Body of pancreas (tissue), 4 donors: ENCODE measurements around the gene ZNF839. TPM values are rescaled to one million over a fixed set of nuclear protein-coding genes. Genes with fewer than 3 reads are reported as not detected.

ENCODE experiments used
- ATAC-seq: fragments of 150-250 bp; one replicate; pipeline ENCODE4 v1.9.1; 2016
- DNase-seq, 4 donors: peaks; one replicate each; pipeline ENCODE4 v3.0.0-alpha.2; 2019
- H3K27ac ChIP-seq, 4 donors: fragments of 200-600 bp; sonication (generic); 1 replicate in 3 of 4; 2 replicates in 1 of 4; pipeline versions ENCODE4 v1.5.1 to v1.6.1; 2016 to 2019; ENCODE audit warnings: mild to moderate bottlenecking in 1 of 4, mixed read lengths in 1 of 4, moderate library complexity in 1 of 4
- H3K27me3 ChIP-seq, 2 donors: fragments of 200-600 bp; sonication (generic); one replicate each; pipeline ENCODE4 v1.6.0; 2016; ENCODE audit warnings: mild to moderate bottlenecking in 1 of 2
- H3K36me3 ChIP-seq, 2 donors: fragments of 200-600 bp; sonication (generic); replicated peaks in 1 of 2; 2 replicates each; pipeline ENCODE4 v1.5.1; 2016; ENCODE audit warnings: low read depth in 2 of 2; ENCODE audit not compliant: insufficient read depth in 1 of 2
- H3K4me1 ChIP-seq: fragments of 200-600 bp; sonication (generic); one replicate; pipeline ENCODE4 v1.6.0; 2016
- H3K4me3 ChIP-seq, 2 donors: fragments of 200-600 bp; sonication (generic); 1 replicate in 1 of 2; 2 replicates in 1 of 2; pipeline ENCODE4 v1.5.1; 2016 to 2019
- H3K9me3 ChIP-seq, 3 donors: fragments of 200-600 bp; sonication (generic); 1 replicate in 2 of 3; 2 replicates in 1 of 3; pipeline ENCODE4 v1.5.1; 2016
- CTCF ChIP-seq, 7 experiments: fragments of 450-650 bp in 4 of 7; fragments of 200-600 bp in 3 of 7; sonication (generic) in 3 of 7; IDR thresholded peaks; one replicate each; pipeline ENCODE4 v1.5.1; 2016 to 2019; ENCODE audit warnings: antibody characterized with exemption in 7 of 7
- POLR2A ChIP-seq, 3 donors: fragments of 450-650 bp; IDR thresholded peaks; one replicate each; pipeline ENCODE4 v1.6.1; 2016; ENCODE audit warnings: antibody characterized with exemption in 3 of 3, mild to moderate bottlenecking in 2 of 3
- WGBS, 2 donors: methylation state at CpG; one replicate each; pipeline ENCODE4 v1.1.5; 2017; 5-methylcytosine and 5-hydroxymethylcytosine counted together
- intact Hi-C: fragments of 100-400 bp; cut with DNase I; formaldehyde crosslinking; loops from one replicate; pipeline ENCODE4 v1.15.1; 2023
- total RNA-seq, 2 donors: library from RNA; depleted of rRNA; stranded (reverse); fragments of >200 nt; gene quantifications; one replicate each; pipeline ENCODE4 v1.1.0, GENCODE V29; 2016

ZNF839 gene
- total RNA-seq, 2 donors from 2014 or later = 8.0 to 22.1 TPM

GRCh38 chr14:102352213-102352612 lies 32.7 kb downstream of the ZNF839 start:
- TF ChIP-seq CTCF (IDR thresholded peaks at IDR 0.05) = no peak
- TF ChIP-seq POLR2A (IDR thresholded peaks at IDR 0.05) = no peak
- Histone ChIP-seq H3K27ac (no peak overlapping the region), H3K36me3 (peaks cover 11 to 31% of the 10 kb centered on the region in 2 donors)

GRCh38 chr14:102353126-102353619 lies 33.6 kb downstream of the ZNF839 start:
- WGBS, 2 donors = 50 to 54% methylated on average over 5 to 8 of the region's 8 CpGs
- DNase-seq (peak; percentile 37 to 67 (median 60)), ATAC-seq (peak; percentile 74)
- Histone ChIP-seq H3K4me3 (no peak overlapping the region), H3K27me3 (no peaks in the 10 kb centered on the region), H3K4me1 (peaks cover 9% of the 10 kb centered on the region), H3K27ac (peak overlapping the region in 2 of 4 donors; percentile 19 to 33), H3K36me3 (peaks cover 11 to 29% of the 10 kb centered on the region in 2 donors), H3K9me3 (no peaks in the 10 kb centered on the region)
- TF ChIP-seq CTCF (IDR thresholded peaks at IDR 0.05) (no peak), POLR2A (IDR thresholded peaks at IDR 0.05) (no peak)
- intact Hi-C loops = no loop called here

More at GRCh38 chr14:102352213-102352612, 32.7 kb downstream of the ZNF839 start:
- intact Hi-C loops = no loop called here
- no peak overlapping the region for H3K4me3 ChIP-seq
- H3K9me3 ChIP-seq = no peaks in the 10 kb centered on the region
- H3K4me1 ChIP-seq = peaks cover 9% of the 10 kb centered on the region
- ATAC-seq = no peak
- no peaks in the 10 kb centered on the region for H3K27me3 ChIP-seq
- DNase-seq = no peak
- 82 to 95% methylated on average over 4 of the region's 4 CpGs for WGBS, 2 donors

- TF ChIP-seq POLR2A (IDR thresholded peaks at IDR 0.05) (no peak), CTCF (IDR thresholded peaks at IDR 0.05) (no peak)
- intact Hi-C loops = no loop called here
- H3K4me3 ChIP-seq = no peak overlapping the region
- peaks cover 10% of the 10 kb centered on the region for H3K4me1 ChIP-seq
- no peak for DNase-seq
- peaks cover 11 to 30% of the 10 kb centered on the region in 2 donors for H3K36me3 ChIP-seq
- no peak overlapping the region for H3K27ac ChIP-seq
- no peak for ATAC-seq
- WGBS, 2 donors = 82 to 92% methylated on average over 3 of the region's 3 CpGs
- H3K9me3 ChIP-seq = no peaks in the 10 kb centered on the region
- H3K27me3 ChIP-seq = no peaks in the 10 kb centered on the region
Measured at GRCh38 chr14:102356280-102356679, 36.7 kb downstream of the ZNF839 start.

GRCh38 chr14:102359341-102359740 lies 39.8 kb downstream of the ZNF839 start:
- Histone ChIP-seq H3K27me3 (no peaks in the 10 kb centered on the region), H3K36me3 (peaks cover 11 to 27% of the 10 kb centered on the region in 2 donors), H3K4me3 (no peak overlapping the region), H3K27ac (no peak overlapping the region), H3K4me1 (peaks cover 23% of the 10 kb centered on the region), H3K9me3 (no peaks in the 10 kb centered on the region)
- WGBS, 2 donors = 71 to 93% methylated on average over 2 of the region's 2 CpGs
- intact Hi-C loops = no loop called here
- DNase-seq = no peak
- no peak for ATAC-seq
- TF ChIP-seq CTCF (IDR thresholded peaks at IDR 0.05) (no peak), POLR2A (IDR thresholded peaks at IDR 0.05) (no peak)

- Histone ChIP-seq H3K27ac (no peak overlapping the region), H3K36me3 (peaks cover 6 to 18% of the 10 kb centered on the region in 2 donors), H3K4me1 (peaks cover 23% of the 10 kb centered on the region), H3K4me3 (no peak overlapping the region), H3K27me3 (no peaks in the 10 kb centered on the region), H3K9me3 (no peaks in the 10 kb centered on the region)
- no peak for ATAC-seq
- TF ChIP-seq POLR2A (IDR thresholded peaks at IDR 0.05) = no peak
- TF ChIP-seq CTCF (IDR thresholded peaks at IDR 0.05) = no peak
- DNase-seq = no peak
- intact Hi-C loops = no loop called here
- 95 to 100% methylated on average over 3 of the region's 3 CpGs for WGBS, 2 donors
Measured at GRCh38 chr14:102360388-102360787, 40.8 kb downstream of the ZNF839 start.
